Activated CD4-positive, CD25-positive, alpha-beta regulatory T cell treated with anti-CD3 and anti-CD28 coated beads, Interleukin-2, amount 50 U/mL, for 72 hours (primary cell): ENCODE data around the gene HERPUD2.
A peak's percentile ranks its signal among the peaks of the same experiment; 100 is the strongest.
"Not testable (repeated sequence)": the region's sequence is repeated elsewhere in the genome, so short reads cannot be mapped to it uniquely, and the experiment has no call there.

Source experiments
- DNase-seq: peaks from one replicate; pipeline ENCODE4 v3.0.0; 2021

HERPUD2 gene

GRCh38 chr7:35599061-35599460 is 95.9 kb downstream of the HERPUD2 start:
- DNase-seq, result no peak

DNA sequence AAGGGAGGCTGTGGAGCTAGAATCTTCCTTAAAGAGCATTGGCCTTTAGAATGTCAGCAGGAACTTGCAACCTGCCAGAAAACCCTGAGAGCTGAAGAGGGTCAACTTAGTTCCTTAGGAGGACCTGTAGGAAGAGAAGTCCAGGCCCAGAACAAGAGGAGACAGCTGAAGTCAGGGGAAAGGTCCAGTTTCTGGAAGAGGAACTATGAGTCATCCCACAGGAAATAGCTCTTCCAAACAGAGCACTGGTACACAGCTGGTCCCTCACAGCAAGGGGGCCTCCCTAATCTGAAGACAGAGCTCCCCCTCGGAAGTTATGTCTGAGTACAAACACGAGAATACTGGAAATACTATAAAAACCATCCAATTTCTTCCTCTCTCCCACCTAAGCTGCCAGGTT is 98.9 kb downstream of the HERPUD2 start:
- no peak for DNase-seq

DNA sequence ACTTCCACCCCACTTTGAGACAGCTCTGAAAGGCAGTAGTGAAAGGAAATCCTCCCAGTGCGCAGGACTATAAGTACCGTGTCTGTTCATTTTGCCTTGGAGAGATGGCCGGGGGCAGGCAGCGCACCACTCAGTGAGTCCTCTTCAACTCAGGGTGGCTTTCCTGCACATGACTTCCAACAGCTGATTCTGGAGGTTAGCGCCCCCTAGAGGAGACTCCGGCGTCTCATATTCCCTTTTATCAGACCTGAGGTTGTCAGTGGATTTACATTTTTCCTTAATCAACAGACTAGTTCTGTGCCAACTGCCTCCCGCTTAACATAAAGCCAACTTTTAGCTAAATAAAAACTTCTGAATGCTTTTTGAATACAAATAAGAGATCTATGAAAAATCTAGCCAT is 101.0 kb downstream of the HERPUD2 start:
- peak; percentile 32 for DNase-seq

DNA sequence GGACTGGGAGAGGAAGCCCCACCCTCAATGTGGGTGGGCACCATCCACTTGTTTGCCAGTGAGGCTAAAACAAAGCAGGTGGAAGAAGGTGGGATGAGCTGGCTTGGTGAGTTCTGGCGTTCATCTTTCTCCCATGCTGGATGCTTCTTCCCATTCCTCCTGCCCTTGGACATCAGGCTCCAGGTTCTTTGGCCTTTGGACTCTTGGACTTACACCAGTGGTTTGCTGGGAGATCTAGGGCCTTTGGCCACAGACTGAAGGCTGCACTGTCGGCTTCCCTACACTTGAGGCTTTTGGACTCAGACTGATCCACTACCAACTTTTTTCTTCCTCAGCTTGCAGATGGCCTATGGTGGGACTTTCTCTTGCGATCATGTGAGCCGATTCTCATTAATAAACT is 106.3 kb downstream of the HERPUD2 start:
- DNase-seq, result no peak

DNA sequence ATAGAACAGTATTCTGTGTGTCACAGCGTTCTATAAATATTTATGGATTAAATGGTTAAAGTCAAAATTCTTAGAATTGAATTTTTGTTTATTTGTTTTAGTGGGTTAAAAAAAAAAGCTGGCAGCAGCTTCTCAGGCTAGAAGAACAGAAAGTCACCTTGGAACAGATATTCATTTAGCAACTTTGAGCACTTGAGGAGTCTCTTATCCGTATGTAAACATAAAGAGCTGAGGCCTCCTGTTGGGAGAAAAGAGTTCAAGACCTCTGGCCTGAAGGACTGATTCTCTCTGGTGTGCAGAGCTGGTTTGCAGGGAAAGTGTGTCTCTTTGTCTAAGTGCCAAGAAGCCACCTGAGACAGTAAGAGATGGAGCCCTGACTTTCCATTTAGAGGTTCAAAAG is 109.9 kb downstream of the HERPUD2 start:
- no peak for DNase-seq

DNA sequence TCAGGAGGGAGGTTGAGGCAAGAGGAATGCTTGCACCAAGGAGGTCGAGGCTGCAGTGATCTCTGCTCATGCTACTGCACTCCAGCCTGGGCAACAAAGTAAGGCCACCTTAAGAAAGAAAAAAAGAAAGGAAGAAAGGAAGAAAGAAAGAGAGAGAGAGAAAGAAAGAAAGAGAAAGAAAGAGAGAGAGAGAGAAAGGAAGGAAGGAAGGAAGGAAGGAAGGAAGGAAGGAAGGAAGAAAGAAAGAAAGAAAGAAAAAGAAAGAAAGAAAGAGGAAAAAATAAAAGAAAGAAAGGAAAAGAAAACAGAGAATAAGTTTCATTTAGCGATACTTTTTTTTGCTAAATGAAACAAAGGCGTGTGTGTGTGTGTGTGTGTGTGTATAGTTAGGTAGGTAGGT is 110.4 kb downstream of the HERPUD2 start:
- not testable (repeated sequence) for DNase-seq
